Nephron (organoid): ENCODE data around the gene SUPT3H.

Source experiments
- H3K27ac Mint-ChIP-seq, 3 experiments: 2 replicates each; pipeline ENCODE4 v1.8.0; 2020; ENCODE audit warnings: mixed read lengths in 3 of 3, mild to moderate bottlenecking in 2 of 3, moderate library complexity in 1 of 3
- H3K27me3 Mint-ChIP-seq: 2 replicates; pipeline ENCODE4 v1.8.0; 2021; ENCODE audit warnings: low read depth, mild to moderate bottlenecking, moderate library complexity, mixed read lengths
- H3K36me3 Mint-ChIP-seq: 2 replicates; pipeline ENCODE4 v1.8.0; 2020; ENCODE audit warnings: low read depth, mixed read lengths
- H3K4me1 Mint-ChIP-seq: 2 replicates; pipeline ENCODE4 v1.8.0; 2020; ENCODE audit warnings: mixed read lengths
- H3K4me3 Mint-ChIP-seq, 3 experiments: 2 replicates each; pipeline ENCODE4 v1.8.0; 2020; ENCODE audit warnings: mild to moderate bottlenecking in 3 of 3, mixed read lengths in 3 of 3, moderate library complexity in 2 of 3
- H3K9me3 Mint-ChIP-seq: 2 replicates; pipeline ENCODE4 v1.8.0; 2020; ENCODE audit warnings: mixed read lengths
- TF ChIP-seq, protein P1 (sequence below), 3 experiments: fragments of 200-600 bp; sonication (generic); IDR thresholded peaks; one replicate each; pipeline ENCODE4 v1.5.0; 2021; ENCODE audit warnings: antibody characterized with exemption in 3 of 3; ENCODE audit not compliant: unreplicated experiment in 3 of 3

Gene SUPT3H

DNA sequence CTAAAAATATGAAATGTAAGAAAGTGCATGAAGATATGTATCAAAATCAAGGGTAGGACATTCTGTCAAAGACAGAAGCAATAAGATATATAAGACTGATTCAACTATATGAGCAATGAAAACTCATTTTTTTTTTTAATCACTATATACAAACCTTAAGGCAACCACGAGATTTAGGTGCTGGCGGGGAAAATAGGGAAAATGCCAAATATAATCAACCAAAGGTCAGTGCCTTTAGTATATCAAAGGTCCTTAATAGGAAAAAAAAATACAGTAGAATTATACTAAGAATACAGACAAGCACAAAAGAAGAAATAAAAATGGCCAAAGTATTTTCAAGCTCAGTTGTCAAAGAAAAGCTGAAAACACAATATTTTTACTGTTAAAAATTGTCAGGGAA, 24.1 kb downstream of the SUPT3H start:
- Mint-ChIP-seq H3K36me3 (no peaks in the 10 kb centered on the region), H3K4me1 (peaks cover 5% of the 10 kb centered on the region), H3K9me3 (no peaks in the 10 kb centered on the region), H3K27ac (no peak overlapping the region), H3K4me3 (no peak overlapping the region), H3K27me3 (no peaks in the 10 kb centered on the region)
- TF ChIP-seq, protein P1, sequence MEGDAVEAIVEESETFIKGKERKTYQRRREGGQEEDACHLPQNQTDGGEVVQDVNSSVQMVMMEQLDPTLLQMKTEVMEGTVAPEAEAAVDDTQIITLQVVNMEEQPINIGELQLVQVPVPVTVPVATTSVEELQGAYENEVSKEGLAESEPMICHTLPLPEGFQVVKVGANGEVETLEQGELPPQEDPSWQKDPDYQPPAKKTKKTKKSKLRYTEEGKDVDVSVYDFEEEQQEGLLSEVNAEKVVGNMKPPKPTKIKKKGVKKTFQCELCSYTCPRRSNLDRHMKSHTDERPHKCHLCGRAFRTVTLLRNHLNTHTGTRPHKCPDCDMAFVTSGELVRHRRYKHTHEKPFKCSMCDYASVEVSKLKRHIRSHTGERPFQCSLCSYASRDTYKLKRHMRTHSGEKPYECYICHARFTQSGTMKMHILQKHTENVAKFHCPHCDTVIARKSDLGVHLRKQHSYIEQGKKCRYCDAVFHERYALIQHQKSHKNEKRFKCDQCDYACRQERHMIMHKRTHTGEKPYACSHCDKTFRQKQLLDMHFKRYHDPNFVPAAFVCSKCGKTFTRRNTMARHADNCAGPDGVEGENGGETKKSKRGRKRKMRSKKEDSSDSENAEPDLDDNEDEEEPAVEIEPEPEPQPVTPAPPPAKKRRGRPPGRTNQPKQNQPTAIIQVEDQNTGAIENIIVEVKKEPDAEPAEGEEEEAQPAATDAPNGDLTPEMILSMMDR (IDR thresholded peaks at IDR 0.05; ENCODE audit: unreplicated experiment in 3 of 3): no peak

DNA sequence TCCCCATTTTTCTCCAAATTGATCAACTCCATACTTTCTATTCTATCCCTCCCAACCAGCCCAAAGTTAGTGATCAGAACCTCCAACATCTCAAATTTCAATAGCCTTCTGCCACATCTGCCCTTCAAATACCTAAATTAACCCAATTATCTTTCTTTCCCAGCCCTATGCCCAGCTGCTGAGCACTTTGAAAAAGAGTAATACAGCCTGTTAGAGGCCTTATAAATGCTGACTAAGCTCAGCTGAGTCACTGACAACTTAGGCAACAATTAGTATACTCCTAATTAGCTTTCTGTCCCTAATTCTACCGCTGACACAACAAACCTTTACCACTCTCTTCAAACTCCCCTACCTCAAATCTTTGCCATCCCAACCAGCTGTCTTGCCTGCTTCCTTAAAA, 26.1 kb downstream of the SUPT3H start:
- TF ChIP-seq, protein P1 (IDR thresholded peaks at IDR 0.05; ENCODE audit: unreplicated experiment in 3 of 3): no peak
- peaks cover 5% of the 10 kb centered on the region for H3K4me1 Mint-ChIP-seq
- no peaks in the 10 kb centered on the region for H3K9me3 Mint-ChIP-seq
- no peak overlapping the region for H3K4me3 Mint-ChIP-seq
- no peaks in the 10 kb centered on the region for H3K27me3 Mint-ChIP-seq
- H3K27ac Mint-ChIP-seq: no peak overlapping the region
- H3K36me3 Mint-ChIP-seq: no peaks in the 10 kb centered on the region

DNA sequence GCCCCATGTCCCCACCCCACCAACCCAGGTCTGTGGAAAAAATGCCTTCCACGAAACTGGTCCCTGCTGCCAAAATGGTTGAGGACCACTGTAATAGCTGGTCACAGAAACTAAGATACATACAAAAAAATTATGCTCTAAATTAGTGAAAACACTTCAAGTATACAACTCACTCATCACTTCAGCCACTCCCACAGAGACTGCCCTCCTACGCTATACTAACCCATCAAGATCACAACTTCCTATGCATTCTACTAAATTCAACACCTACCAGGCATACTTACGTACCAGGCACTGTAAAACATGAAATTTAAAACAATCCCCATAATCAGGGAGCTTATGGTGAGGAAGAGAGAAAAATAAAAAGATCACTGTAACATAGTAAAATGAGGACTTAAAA, 26.7 kb downstream of the SUPT3H start:
- no peaks in the 10 kb centered on the region for H3K27me3 Mint-ChIP-seq
- no peak overlapping the region for H3K27ac Mint-ChIP-seq
- TF ChIP-seq, protein P1 (IDR thresholded peaks at IDR 0.05; ENCODE audit: unreplicated experiment in 3 of 3): no peak
- peaks cover 5% of the 10 kb centered on the region for H3K4me1 Mint-ChIP-seq
- H3K9me3 Mint-ChIP-seq: no peaks in the 10 kb centered on the region
- H3K4me3 Mint-ChIP-seq: no peak overlapping the region
- no peaks in the 10 kb centered on the region for H3K36me3 Mint-ChIP-seq

DNA sequence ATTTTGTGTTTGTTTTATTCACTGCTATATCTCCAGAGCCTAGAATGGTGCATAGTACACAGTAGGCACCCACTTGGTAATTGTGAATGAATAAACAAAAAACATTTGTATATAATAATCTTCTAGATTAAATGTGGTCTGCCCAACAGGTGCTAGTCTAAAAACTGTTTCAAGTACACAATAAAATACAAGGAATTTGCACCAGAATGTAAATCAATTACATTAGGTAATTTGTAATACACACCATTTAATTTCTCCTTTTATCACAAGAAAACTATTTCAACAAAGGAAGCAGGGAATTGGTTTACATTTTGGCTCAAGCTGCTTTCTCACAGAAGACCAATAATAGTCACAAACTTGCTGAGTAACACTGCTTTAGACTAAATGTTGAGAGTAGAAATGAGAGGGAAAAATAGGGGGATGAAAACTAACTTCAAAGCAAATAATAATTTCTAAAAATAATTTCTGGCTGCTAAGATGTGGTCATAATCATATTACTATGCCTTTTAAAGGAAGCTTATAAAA, 27.5 kb downstream of the SUPT3H start:
- no peak overlapping the region for H3K4me3 Mint-ChIP-seq
- H3K4me1 Mint-ChIP-seq: peaks cover 5% of the 10 kb centered on the region
- no peak overlapping the region for H3K27ac Mint-ChIP-seq
- no peaks in the 10 kb centered on the region for H3K27me3 Mint-ChIP-seq
- no peaks in the 10 kb centered on the region for H3K36me3 Mint-ChIP-seq
- no peaks in the 10 kb centered on the region for H3K9me3 Mint-ChIP-seq
- TF ChIP-seq, protein P1 (IDR thresholded peaks at IDR 0.05; ENCODE audit: unreplicated experiment in 3 of 3): no peak

DNA sequence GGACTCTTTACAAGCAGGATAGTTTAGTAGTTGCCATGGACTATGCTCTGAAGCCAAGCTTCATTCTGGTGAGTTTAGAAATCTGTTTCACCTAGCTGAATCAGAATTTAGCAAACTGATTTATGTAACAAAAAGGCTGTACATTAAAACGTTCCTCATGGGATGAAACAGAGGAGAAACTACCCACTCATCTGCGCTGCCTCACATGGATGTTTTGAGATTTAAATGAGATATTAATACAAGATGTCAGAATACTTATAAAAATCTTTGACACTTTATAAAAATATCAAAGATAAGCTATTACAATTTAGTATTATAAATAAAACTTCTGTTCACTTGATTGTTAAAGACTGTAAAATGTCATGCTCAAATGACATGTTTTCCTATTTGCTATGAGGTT, 32.8 kb downstream of the SUPT3H start:
- Mint-ChIP-seq H3K36me3 (no peaks in the 10 kb centered on the region), H3K4me1 (no peaks in the 10 kb centered on the region), H3K27me3 (no peaks in the 10 kb centered on the region), H3K27ac (no peak overlapping the region), H3K4me3 (no peak overlapping the region), H3K9me3 (no peaks in the 10 kb centered on the region)
- TF ChIP-seq, protein P1 (IDR thresholded peaks at IDR 0.05; ENCODE audit: unreplicated experiment in 3 of 3): no peak

DNA sequence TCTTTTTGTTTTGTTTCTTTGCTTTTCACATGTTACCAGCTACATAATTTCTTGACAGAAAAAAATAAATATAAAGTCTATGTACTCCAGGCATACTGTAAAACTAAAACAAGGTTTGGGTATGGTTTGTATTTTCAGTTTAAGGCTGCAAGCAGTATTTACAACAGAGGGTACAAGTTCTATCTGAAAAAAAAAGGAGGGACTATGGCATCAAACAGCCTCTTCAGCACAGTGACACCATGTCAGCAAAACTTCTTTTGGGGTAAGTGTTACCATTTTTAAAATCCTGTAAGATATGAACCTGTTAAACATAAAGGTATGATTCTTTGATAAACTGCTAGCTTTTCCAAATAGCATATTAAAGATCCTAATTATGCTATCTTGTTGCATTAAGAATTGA, 49.2 kb downstream of the SUPT3H start:
- H3K36me3 Mint-ChIP-seq: no peaks in the 10 kb centered on the region
- H3K9me3 Mint-ChIP-seq: no peaks in the 10 kb centered on the region
- TF ChIP-seq, protein P1 (IDR thresholded peaks at IDR 0.05; ENCODE audit: unreplicated experiment in 3 of 3): no peak
- peak overlapping the region in 2 of 3 experiments; percentile 8 for H3K4me3 Mint-ChIP-seq
- no peaks in the 10 kb centered on the region for H3K27me3 Mint-ChIP-seq
- H3K27ac Mint-ChIP-seq: peak overlapping the region; percentile 71 to 82 (median 77)
- H3K4me1 Mint-ChIP-seq: peaks cover 13% of the 10 kb centered on the region
